Stromal cell of bone marrow (primary cell): ENCODE results near the gene TBRG4.

Experiments
- DNase-seq: peaks from one replicate; pipeline ENCODE4 v3.0.0-alpha.2; 2012; ENCODE audit warnings: low read depth

The TBRG4 gene

DNA sequence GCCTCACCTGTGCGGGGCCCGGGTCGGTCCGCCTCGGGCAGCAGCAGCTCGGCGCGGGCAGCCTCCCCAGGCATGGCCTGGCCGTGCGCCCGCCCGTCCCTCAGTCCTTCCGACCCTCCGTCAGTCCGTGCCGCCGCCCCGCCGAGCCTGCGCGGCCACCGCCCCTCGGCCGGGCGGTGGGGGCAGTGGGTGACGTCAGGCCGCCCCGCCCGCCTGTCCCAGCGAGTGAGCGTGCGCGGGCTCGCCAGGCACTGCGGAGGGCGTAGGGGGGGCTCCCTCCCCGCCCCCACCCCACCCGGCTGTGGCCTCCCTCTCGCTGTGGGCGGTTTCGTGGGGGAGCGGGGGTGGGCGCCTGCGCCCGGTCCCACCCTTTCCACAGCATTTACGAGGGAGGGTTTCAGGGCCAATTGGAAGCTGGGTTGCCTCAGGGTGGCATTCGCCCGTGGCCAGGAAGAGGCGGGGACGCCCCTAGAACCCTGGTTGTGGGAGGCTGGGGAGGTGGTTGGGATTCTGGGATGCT is 22.6 kb downstream of the TBRG4 start, which contains the start of gene NACAD:
TSS of gene NACAD (minus strand) at position 149 of the 520 bp plus-strand sequence. CDS start at position 74, 75 bp downstream.
- no peak for DNase-seq

DNA sequence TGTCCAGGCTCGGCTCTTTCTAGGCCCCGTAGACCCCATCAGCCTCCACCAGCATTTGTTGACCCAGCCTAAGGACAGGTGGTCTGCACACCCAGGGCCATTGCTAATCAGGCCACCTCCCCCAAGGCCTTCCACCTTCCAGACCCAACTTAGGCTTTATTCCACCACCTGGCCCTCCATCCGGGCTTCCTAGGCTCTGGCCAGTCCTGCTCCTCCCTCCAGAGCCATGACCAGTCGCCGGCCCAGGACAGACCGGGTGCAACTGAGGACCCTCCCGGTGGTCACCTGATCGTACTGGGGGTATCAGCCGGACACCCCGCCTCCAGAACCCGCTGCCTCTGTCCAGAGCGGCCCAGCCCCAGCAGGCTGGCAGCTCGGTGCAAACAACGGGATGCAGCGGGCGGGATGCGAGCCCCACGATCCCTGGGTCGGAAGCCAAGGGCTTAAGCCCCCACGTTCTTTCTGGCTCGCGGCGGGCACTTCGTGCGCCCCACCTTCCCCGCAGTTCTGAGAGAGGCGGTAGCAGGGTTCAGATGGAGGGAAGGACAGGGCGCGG is 23.3 kb downstream of the TBRG4 start:
- no peak for DNase-seq

DNA sequence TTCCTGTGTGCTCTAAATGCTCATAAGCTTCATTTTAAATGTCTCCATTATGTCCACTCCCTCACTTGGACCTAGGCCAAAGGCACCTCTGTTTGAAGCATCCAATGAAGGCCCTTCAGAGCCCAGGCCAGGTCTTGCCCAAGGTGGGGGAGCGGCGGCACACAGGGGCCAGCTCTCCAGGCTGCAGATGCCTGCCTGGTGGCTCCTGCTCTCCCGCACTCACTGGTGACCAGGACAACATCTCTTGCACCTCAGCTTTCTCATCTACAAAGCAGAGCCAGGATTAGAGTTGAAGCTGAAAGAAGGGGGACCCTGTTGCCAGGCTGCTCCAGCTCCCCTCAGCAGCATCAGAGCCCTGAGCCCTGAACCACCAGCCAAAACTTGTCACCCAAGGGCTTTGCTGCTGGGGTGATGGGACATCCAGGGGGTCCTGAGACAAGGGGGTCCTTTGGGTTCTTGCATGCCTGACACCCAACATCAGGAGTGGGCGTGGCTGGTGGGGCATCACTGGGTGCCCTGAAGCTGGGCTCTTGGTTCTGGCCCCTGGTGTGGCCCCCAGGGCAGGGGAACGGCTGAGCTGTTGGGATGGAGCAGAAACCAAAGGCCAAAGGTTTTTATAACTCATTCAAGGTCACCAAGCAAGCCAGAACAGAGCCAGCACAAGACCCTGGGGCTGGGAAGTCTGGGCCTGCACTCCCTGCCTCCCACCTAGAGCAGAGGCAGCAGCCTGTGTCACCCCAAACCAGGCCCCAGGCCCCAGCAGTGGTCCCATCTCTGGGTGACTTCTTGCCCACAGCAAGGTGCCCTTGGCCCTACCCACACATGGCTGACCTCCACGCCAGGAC is 24.0 kb downstream of the TBRG4 start:
- no peak for DNase-seq

DNA sequence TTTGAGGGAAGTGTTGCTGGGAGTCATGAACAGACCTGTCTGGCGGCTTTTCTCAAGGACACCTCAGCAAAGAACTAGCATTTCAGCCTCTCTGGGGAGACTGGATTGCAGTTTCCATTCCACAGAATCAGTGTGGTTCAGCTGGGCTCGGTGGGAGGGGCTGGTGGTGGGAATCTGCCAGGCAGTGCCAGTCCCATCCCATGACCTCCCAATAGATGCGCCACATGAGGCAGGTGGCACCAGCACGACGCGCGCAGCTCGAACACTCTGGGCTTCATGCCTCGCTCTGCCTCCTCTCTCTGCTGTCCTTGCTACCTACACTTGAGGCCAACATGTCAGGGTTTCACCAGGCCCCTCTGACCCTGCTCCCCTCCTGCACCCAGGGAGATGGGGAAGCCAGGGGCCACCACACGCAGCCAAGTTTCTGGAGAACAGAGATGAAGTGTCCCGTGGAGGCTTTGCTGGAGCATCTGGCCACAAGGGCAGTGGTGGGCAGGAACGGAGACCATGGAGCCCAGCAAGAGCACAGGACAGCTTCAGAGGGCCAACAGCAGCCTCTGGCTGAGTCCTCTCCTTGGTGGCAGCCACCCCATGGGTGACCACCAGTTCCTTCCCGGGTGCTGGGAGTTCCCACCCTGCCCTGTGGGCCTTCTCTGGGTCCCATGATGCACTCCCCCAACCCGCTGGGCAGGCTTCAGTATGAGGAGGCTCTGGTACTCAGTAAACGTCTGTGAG is 25.0 kb downstream of the TBRG4 start:
- DNase-seq = no peak

DNA sequence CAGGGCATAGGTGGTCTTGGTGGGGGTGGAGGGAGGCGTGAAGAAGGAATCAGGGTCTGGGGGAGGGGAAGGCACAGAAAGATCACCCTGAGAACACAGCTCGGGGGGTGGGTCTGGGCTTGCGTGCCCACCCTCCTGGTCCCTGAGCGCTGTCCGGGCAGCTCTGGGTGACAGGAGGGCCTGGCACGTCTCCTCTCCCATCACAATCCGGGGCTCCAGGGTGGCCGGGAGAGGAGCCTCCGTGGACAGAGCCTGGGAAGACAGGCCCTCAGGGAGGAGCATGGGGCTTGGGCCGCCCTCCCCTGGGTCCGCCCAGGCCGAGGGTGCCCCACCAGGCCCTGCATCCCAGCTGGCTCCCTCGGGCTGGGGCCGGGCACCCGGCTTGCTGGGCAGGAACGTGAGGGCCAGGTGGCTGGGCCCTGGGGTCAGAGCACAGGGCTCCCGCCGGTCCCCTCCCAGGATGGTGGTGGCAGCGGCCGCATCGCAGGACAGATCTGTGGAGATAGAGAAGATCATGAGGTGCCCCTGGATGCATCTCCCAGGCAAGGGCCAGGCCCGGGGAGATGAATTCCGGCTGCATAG is 25.8 kb downstream of the TBRG4 start:
- DNase-seq = no peak

DNA sequence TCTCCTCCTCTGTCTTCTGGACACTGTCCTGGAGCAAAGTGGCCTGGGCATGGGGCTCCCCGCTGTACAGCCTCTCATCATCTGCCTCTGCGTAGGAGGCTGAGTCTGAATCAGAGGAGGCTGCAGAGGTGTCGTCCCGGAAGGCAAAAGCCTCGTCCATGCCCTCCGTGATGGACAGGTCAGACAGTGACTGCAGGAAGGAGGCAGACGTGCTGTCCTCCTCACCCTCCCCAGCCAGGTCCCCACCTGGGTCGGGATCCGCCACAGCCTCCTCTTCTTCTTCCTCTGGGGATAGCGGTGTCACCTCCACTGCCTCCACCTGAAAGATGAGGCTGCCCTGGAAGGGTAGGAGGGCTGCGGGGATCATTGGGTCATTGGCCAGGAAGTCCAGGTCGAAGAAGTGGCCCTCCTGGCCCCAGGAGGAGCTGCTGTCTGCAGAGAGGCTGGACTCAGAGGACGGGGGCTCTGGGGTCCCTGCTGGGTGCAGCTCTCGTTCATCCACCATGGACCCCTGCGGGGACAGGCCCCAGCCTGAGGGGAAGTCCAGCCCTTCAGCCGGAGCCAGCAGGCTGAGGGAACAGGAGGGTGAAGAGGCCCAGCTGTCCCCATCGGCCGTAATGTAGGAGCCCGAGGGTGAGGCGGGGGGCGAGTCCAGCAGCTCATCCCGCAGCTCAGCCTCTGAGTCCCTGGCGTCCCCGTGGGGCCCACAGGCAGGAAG is 26.4 kb downstream of the TBRG4 start:
- DNase-seq = no peak

DNA sequence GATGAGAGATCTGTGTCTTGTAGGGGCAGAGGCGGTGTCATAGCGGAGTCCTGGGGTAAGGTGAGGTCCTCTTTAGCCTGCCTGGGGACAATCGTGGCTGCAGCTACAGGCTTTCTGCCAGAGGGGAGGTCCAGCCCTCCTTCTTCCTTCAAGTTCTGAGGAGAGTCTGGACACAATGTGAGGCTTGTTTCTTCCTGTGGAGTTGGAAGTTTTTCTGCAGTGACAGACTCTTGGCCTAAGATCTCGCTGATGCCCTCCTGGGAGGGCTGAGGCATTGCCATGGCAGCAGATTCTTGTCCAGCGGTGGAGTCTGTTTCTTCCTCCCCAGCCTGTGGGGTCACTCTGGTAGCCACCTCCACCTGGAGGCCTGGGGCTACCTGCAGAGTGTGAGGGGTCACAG is 27.2 kb downstream of the TBRG4 start:
- DNase-seq = no peak

DNA sequence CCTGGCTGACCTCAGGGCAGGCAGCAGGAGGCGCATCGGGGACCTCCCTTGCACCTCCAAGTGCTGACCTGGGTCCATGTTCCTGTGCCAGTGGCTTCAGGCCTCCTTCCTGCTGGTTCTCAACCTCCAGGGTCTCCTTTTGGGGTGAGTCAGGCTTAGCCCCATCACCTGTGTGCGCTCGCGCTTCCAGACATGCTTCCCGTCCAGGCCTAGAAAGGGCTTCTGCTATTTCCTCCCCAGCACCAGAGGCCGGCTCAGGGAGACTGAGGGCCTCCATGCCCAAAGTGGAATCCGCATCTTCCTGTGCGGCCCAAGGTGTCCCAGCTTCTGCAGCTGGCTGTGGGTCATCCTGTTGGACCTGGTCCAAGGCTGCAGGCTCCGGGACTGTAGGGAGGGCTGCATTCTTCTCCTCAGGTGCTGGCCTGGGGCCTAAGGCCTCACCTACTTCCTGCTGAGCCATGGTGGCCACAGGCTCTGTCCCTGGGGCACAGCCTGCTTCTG is 28.6 kb downstream of the TBRG4 start:
- DNase-seq = no peak

DNA sequence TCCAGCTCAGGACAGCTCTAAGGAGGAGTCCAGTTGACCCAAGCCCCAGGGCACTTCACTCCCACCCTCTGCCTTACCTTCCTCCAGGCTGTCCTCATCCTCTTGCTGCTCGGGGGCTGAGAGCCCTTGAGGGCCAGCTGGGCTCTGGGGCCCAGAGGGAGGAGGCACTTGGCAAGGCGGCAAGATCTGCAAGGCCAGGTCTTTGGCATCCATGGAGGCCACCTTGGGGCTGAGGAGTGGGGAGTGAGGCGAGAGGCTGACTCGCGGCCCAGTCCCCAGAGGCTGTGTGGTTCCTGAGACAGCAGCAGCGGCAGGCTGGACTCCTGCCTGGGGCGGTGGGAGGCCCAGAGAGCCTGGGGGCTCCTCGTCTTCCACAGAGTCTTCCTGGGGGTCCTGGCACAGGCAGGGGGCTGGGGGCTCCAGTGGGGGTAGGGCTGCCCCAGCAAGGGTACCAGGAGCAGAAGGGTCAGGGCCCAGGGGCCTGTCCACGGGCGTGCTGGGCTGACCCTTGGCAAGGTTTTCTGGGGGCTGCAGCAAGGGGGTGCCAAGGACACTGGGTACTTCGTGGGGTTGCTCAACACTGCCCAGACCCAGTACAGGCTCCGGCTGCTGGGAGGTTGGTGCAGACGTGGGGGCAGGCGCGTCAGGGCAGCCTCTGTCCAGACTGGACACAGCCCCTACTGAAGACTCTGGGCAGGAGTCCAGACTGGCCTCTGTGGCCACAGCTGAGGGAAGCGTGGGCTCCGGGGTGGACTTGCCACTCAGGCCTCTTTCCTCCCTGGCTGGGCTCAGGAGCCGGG is 29.3 kb downstream of the TBRG4 start:
- DNase-seq = no peak

DNA sequence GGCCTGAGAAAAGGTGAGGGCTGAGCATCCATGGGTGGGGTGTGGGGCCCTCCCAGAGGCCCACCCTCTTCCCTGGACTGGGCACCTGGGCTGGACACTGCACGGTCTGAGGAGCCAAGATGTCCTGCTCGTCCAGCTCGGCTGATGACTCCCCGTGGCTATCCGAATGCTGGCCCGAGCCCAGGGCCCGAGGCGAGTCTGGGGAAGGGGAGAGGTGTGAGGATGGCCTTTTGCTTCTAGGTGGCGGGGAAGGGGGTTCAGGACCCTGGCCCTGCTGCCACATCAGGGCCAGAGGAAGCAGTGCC is 29.9 kb downstream of the TBRG4 start:
- DNase-seq = no peak

DNA sequence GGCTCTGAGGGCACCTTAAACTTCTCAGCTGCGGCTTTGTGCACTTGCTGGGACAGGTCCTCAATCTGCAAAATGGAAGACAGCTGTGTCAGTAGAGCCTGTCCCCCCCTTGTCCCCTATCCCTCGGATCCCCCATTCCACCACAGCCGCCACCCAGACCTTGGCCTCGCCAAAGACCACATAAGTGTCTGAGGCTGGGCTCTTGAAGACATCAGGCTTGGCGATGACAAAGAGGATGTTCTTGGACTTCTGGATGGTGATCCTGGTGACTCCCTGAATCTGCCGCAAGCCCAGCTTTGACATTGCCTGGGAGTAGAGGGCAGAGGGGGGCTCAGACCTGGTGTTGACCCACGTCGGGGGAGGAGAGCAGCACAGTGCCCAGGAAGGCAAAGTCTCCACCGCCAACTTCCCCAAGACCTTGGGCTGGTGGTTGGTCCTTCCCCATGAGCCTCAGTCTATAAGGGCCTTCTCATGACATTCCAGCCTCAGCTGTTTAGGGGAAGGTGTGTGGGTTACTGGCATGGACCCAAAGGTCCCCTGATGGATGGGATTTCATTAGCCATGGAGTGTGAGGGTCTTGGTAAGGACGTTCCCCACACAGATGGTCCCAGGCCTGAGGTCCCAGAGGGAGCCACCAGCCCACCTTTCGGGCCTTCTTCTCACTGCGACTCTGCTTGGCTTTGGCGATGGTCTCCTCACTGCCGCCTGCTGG is 30.4 kb downstream of the TBRG4 start:
- no peak for DNase-seq

DNA sequence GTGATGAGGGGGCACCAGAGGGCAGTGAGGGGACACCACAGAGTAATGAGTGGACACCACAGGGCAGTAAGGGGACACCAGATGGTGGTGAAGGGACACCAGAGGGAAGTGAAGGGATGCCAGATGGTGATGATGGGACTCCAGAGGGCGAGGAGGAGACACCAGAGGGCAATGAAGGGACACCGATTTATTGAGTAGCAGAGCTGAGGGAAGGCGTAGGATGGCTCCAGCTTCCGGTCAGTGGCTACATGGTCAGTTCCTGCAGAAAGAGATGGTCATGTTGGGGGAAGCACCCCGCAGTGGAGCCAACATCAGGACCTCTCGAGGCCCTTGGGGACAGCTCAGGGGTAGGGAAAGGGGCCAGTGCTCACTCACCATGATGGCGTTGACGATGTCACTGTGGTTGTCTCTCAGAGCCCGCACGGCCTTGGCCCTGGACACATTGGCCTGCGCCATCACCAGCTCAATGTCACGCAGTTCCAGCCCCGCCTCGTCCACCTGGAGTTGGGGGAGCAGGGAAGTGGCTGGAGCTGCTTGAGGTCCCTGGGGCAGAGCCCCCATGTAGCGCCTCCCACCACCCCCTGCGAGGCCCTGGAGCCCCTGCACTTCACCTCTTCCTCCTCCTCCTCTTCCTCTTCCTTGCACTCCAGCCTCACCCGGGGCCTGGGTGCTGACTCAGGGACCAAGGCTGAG is 31.1 kb downstream of the TBRG4 start:
- no peak for DNase-seq

DNA sequence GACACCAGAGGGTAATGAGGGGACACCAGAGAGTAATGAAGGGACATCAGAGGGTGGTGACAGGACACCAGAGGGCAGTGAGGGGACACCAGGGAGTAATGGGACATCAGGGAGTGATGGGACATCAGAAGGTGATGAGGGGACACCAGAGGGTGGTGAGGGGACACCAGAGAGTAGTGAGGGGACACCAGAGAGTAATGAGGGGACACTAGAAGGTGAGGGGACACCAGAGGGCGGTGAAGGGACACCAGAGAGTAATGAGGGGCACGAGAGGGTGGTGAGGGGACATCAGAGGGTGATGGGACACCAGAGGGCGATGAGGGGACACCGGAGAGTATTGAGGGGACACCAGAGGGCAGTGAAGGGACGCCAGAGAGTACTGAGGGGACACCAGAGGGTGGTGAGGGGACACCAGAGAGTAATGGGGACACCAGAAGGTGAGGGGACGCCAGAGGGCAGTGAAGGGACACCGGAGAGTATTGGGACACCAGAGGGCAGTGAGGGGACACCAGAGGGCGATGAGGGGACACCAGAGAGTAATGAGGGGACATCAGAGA is 33.3 kb downstream of the TBRG4 start:
- DNase-seq = no peak

DNA sequence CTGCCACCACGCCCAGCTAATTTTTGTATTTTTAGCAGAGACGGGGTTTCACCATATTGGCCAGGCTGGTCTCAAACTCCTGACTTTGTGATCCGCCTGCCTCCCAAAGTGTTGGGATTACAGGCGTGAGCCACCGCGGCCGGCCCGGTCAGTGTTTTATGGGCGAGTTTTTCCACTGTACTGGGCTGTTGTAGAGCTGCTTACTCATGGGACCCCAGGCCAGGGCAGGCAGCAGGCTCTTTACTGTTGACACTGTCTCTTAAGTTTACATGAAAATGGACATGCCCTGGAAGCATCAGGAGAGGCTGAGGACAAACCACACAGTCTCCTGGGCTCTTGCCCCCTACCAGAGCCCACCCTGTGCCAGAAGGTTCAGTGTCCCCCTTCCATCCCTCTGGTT is 33.9 kb downstream of the TBRG4 start:
- DNase-seq = no peak

DNA sequence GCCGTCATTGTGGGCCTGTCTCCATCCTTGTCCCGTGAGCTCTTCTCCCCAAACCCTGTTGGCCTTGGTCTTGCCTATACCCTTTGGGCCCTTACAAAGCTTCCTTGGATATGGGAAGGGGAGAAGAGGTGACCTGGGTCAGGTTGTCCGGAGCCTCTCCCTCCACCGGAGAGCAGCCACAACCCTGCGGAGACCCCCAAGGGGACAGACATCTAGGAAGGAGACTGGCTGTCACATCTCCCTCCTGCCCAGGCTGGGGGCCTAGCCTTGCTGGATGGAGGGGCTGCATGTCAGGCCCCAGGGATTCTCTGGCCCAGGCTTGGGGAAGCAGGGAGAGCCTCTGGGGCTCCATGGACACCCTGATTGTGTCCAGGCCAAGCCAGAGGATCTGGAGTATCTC is 34.6 kb downstream of the TBRG4 start:
- no peak for DNase-seq

DNA sequence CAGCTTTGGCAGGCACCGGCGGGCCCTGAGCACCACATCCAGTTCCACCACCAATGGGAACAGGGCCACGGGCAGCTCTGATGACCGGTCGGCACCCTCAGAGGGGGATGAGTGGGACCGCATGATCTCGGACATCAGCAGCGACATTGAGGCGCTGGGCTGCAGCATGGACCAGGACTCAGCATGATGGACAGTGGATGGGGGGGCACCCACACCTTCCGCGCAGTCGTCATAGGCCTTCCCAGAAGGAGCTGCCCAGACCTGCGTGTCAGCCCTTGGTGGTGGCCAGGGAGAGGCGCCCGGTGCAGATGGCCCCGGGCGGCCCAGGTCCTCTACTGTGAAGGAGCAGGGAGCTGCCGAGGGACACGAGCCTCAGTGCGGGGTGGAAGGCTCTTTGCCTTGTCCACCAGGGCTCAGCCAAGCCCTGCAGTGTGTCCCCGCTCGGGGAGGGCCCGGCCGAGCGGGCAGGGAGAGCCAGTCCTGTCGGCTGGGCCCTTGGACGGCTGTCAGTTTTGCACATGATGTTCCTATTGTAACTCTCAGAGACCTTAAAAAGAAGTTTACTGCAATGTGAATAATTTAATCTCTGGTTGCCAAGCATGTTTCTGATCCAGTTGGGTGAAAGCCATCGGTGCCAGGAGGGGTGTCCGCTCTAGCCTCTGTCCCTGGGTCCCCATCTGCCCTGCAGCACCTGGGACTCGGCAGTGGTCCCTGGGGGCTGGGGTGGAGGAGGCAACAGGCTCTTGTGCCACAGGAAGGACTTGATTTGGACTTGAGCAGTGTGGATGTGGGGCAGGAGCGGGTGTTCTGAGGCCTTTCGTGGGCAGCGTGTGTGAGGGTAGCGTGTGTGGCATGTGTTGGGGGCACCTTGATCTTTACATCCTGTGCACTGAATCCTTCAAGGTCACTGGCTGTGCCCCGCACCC is 35.4 kb downstream of the TBRG4 start:
- no peak for DNase-seq

DNA sequence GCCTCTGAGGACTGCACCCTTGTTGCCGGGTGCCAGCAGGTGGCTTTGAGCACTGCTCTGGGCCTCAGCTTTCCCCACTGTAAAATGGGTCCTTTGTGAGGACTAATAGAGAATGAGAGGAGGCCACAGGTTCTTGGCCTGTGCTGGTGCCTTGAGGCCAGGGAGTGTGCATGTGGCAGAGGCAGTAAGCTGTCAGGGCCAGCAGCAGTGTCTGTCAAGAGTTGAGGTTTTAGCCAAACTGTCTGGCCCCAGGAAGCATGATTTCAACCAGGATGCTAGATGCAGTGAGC is 36.2 kb downstream of the TBRG4 start:
- DNase-seq = no peak

DNA sequence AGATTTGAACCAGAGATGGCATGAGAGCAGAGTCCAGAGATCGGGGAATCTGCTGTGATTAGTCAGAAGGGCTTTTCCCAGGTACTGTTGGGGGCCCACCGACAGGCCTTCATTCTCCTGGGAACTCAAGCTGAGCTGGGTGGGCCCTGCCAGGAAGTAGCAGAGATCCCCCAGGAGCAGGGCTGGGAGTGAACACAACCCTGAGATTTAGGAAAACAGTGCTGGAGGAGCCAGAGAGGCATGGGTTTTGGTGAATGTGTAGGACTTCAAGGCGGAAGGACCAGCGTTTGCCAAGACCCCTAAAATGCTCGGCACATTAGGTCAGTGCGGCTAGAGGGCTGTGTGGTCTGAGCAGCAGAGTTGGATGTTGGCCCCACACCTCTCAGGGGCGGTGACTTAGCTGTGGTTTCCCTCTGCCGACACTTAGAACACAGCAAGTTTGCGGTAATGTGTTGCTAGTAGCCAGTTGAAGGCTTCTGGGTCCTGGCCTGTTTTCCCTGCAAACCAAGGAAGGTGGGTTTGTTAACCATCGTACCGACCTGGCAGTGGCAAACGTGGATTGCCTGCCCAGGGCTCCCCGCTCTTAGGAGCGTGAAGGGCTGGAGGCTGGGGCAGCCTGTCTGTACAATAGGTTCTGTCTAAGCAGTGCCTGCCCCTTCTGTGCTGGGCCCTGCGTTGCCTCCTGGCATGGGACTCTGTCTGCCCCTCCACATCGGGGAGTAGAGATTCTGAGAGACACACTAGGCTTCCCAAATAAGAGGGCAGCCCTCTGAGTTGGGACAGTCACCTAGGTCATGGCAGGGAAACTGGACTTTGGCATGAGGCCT is 36.8 kb downstream of the TBRG4 start:
- DNase-seq = no peak
